K562 (cell line): ENCODE measurements around the gene ARIH1. TPM values are rescaled to one million over a fixed set of nuclear protein-coding genes. Genes with fewer than 3 reads are reported as not detected.

Source experiments
- ATAC-seq: fragments of 200-7000 bp; cut with Tn5 transposase; 3 replicates; pipeline ENCODE4 v1.9.1; 2020; ENCODE audit warnings: moderate library complexity
- BruUV-seq: library from RNA; stranded (reverse); fragments of 400-500 nt; replicated peaks from 2 replicates; lab custom pipeline; 2021; lab: Mats Ljungman, UMichigan
- CTCF ChIA-PET: fragments of 300-600 bp; formaldehyde crosslinking; extraction: SDS; loops from one replicate; lab custom pipeline; 2021; ENCODE audit warnings: low intra/inter-chr PET ratio; lab: Yijun Ruan, JAX
- POLR2A ChIA-PET: fragments of 300-600, 350-650 bp; sonication (Branson Sonifier 250); formaldehyde crosslinking; extraction: SDS; loops from one replicate; lab custom pipeline; 2021; ENCODE audit warnings: antibody characterized with exemption, inconsistent platforms; lab: Yijun Ruan, JAX
- DNase-seq, 4 experiments: peaks; one replicate each; pipeline versions ENCODE4 v3.0.0 to v3.0.0-alpha.2; 2011 to 2018; ENCODE audit warnings: low spot score in 3 of 4, mixed read lengths in 3 of 4; ENCODE audit errors: extremely low read depth in 1 of 4
- FAIRE-seq: peaks from 2 replicates; lab custom pipeline; 2011; peaks lifted over from hg19 to GRCh38; lab: Jason Lieb, UNC
- H2AFZ ChIP-seq: 2 replicates; pipeline ENCODE4 v1.6.0; 2011; ENCODE audit warnings: low read depth, low read length, control low read depth, inconsistent platforms
- H3K27ac ChIP-seq: fragments of 200-600 bp; 3 replicates; pipeline ENCODE4 v1.8.0; 2011; ENCODE audit warnings: low read depth, mild to moderate bottlenecking, control low read depth, inconsistent platforms, low read length, moderate library complexity, mixed read lengths; ENCODE audit errors: extremely low read depth
- H3K27me3 ChIP-seq, 2 experiments: fragments of 300-600 bp in 1 of 2; 2 replicates in 1 of 2; 3 replicates in 1 of 2; pipeline versions ENCODE4 v1.6.0 to v1.8.0; 2011; ENCODE audit warnings: inconsistent platforms in 2 of 2, low read length in 2 of 2, mild to moderate bottlenecking in 1 of 2, mixed read lengths in 1 of 2, moderate library complexity in 1 of 2; ENCODE audit not compliant: control insufficient read depth in 2 of 2, insufficient read depth in 2 of 2
- H3K36me3 ChIP-seq: fragments of 300-600 bp; 3 replicates; pipeline ENCODE4 v1.8.0; 2011; ENCODE audit warnings: mild to moderate bottlenecking, low read length, inconsistent platforms; ENCODE audit not compliant: control insufficient read depth, insufficient read depth
- H3K4me1 ChIP-seq, 2 experiments: fragments of 200-600 bp in 1 of 2; replicated peaks in 1 of 2; 2 replicates in 1 of 2; 3 replicates in 1 of 2; pipeline versions ENCODE4 v1.5.1 to v1.8.0; 2011; ENCODE audit warnings: inconsistent platforms in 2 of 2, low read length in 2 of 2, mild to moderate bottlenecking in 1 of 2, mixed read lengths in 1 of 2, moderate library complexity in 1 of 2; ENCODE audit not compliant: control insufficient read depth in 2 of 2, insufficient read depth in 2 of 2
- H3K4me2 ChIP-seq: 2 replicates; pipeline ENCODE4 v1.6.1; 2011; ENCODE audit warnings: low read length, control low read depth, inconsistent platforms, mixed read lengths; ENCODE audit not compliant: insufficient read depth
- H3K4me3 ChIP-seq: fragments of 200-600 bp; sonication (generic), shearing (Covaris generic); 2 replicates; pipeline ENCODE4 v1.5.1; 2016; ENCODE audit warnings: control low read depth, inconsistent platforms
- H3K79me2 ChIP-seq: fragments of 200-600 bp; 3 replicates; pipeline ENCODE4 v1.8.0; 2011; ENCODE audit warnings: low read length, inconsistent platforms; ENCODE audit not compliant: control insufficient read depth, insufficient read depth
- H3K9ac ChIP-seq, 2 experiments: 2 replicates each; pipeline versions ENCODE4 v1.6.0 to v1.6.1; 2011; ENCODE audit warnings: low read depth in 2 of 2, low read length in 2 of 2, control low read depth in 1 of 2, inconsistent platforms in 1 of 2, mild to moderate bottlenecking in 1 of 2, mixed read lengths in 1 of 2; ENCODE audit not compliant: insufficient read depth in 1 of 2
- H3K9me1 ChIP-seq: one replicate; pipeline ENCODE4 v1.6.0; 2011; ENCODE audit warnings: inconsistent platforms, mild to moderate bottlenecking, low read length, moderate library complexity; ENCODE audit not compliant: control insufficient read depth, insufficient read depth
- H3K9me3 ChIP-seq: replicated peaks from 2 replicates; pipeline ENCODE4 v1.5.1; 2011; ENCODE audit warnings: low read depth, low read length, inconsistent platforms; ENCODE audit not compliant: control insufficient read depth, insufficient read depth
- H4K20me1 ChIP-seq: replicated peaks from 2 replicates; pipeline ENCODE4 v1.6.1; 2011; ENCODE audit warnings: low read length, inconsistent platforms, mixed read lengths; ENCODE audit not compliant: control insufficient read depth, insufficient read depth
- CBFA2T2 ChIP-seq: fragments of 450-650 bp; conservative IDR thresholded peaks from 2 replicates; pipeline ENCODE4 v1.6.1; 2017; ENCODE audit warnings: mild to moderate bottlenecking
- PHF21A ChIP-seq: fragments of 450-650 bp; IDR thresholded peaks from 2 replicates; pipeline ENCODE4 v1.6.1; 2017; ENCODE audit warnings: low read depth, borderline replicate concordance
- RBBP5 ChIP-seq: fragments of 200-600 bp; sonication (generic); IDR thresholded peaks from 2 replicates; pipeline ENCODE4 v1.6.1; 2012; ENCODE audit warnings: borderline replicate concordance, mild to moderate bottlenecking, low read length, control low read depth, inconsistent platforms; ENCODE audit not compliant: insufficient read depth, poor library complexity, severe bottlenecking
- SFPQ ChIP-seq: fragments of 200-400 bp; formaldehyde crosslinking; IDR thresholded peaks from 2 replicates; pipeline ENCODE4 v1.6.1; 2017; ENCODE audit warnings: mild to moderate bottlenecking, low read depth, low read length, moderate library complexity
- ZBTB49 ChIP-seq: sonication (generic); formaldehyde crosslinking; IDR thresholded peaks from 2 replicates; pipeline ENCODE4 v1.8.0; 2022; ENCODE audit warnings: missing genetic modification reagents, mild to moderate bottlenecking, borderline replicate concordance
- ZFP91 ChIP-seq: sonication (generic); formaldehyde crosslinking; IDR thresholded peaks from 2 replicates; pipeline ENCODE4 v1.8.0; 2022; ENCODE audit warnings: mild to moderate bottlenecking, missing genetic modification reagents
- ZNF143 ChIP-seq: sonication (generic); formaldehyde crosslinking; IDR thresholded peaks from 2 replicates; pipeline ENCODE4 v1.9.0; 2022; ENCODE audit warnings: mild to moderate bottlenecking, missing genetic modification reagents
- ZNF347 ChIP-seq: fragments of 450-650 bp; formaldehyde crosslinking; IDR thresholded peaks from 2 replicates; pipeline ENCODE4 v1.4.0; 2020; ENCODE audit warnings: low read depth, mild to moderate bottlenecking, moderate library complexity
- ZNF395 ChIP-seq: fragments of 200-800 bp; sonication (Bioruptor generic); IDR thresholded peaks from 2 replicates; pipeline ENCODE4 v1.6.1; 2017; ENCODE audit warnings: missing genetic modification characterization, missing compliant biosample characterization
- ZNF76 ChIP-seq: fragments of 250-450 bp; sonication (Bioruptor Pico); IDR thresholded peaks from 2 replicates; pipeline ENCODE4 v1.4.0; 2020; ENCODE audit warnings: mild to moderate bottlenecking, moderate library complexity, borderline replicate concordance
- in situ Hi-C: fragments of 300-500 bp; cut with MboI; formaldehyde crosslinking; loops from 4 replicates; pipeline ENCODE4 v1.15.0; 2018; ENCODE audit warnings: inconsistent platforms, mixed read lengths
- intact Hi-C: fragments of 100-400 bp; cut with micrococcal nuclease; formaldehyde crosslinking; loops from 2 replicates; pipeline ENCODE4 v1.14.2; 2022
- polyA plus RNA-seq, 8 experiments: library from polyadenylated mRNA; depleted of rRNA in 4 of 8; stranded (reverse) in 5 of 8; unstranded in 3 of 8; fragments of >200 nt; fragmentation: Nextera tagmentation in 2 of 8; fragmentation: Illumina TruSeq in 1 of 8; extraction: Ambion mirVana in 2 of 8; extraction: Trizol in 1 of 8; gene quantifications; 2 replicates each; pipeline versions ENCODE4 v1.2.1 to v1.2.3, GENCODE V29; 2011 to 2014; ENCODE audit warnings: inconsistent platforms in 1 of 8, missing spikeins in 1 of 8
- total RNA-seq, 7 experiments: library from RNA; depleted of rRNA in 6 of 7; stranded (reverse); fragments of >200 nt in 6 of 7; fragmentation: Illumina TruSeq in 2 of 7; extraction: Trizol in 2 of 7; gene quantifications; 2 replicates each; pipeline versions ENCODE4 v1.2.1 to v1.2.3, GENCODE V29; 2011 to 2021; ENCODE audit warnings: low replicate concordance in 1 of 7

ARIH1 gene
- total and polyA plus RNA-seq, 9 of the 15 experiments (the other 6 are each of a cell fraction or from before 2014, with no cell fraction given), result 17.7 to 125 (median 31.4) TPM

GRCh38 chr15:72473614-72474465 lies at the start of gene ARIH1 (continued):
- no peak for TF ChIP-seq ZNF395
- no peak for TF ChIP-seq CBFA2T2

- ChIA-PET CTCF (no interaction called here), POLR2A (no interaction called here)
- H3K9me3 ChIP-seq, result no peaks in the 10 kb centered on the region; the same call in none of the 2 replicates
- DNase-seq, result no peak
- intact Hi-C loops, result no loop called here
- H3K4me2 ChIP-seq, result no peak overlapping the region
- H3K4me1 ChIP-seq, result no peaks in the 10 kb centered on the region
- H3K79me2 ChIP-seq, result no peaks in the 10 kb centered on the region
- H3K27ac ChIP-seq, result no peak overlapping the region
- no peak overlapping the region for H3K9ac ChIP-seq
- no peaks in the 10 kb centered on the region for H3K36me3 ChIP-seq
- H3K9me1 ChIP-seq, result no peaks in the 10 kb centered on the region
- in situ Hi-C loops, result no loop called here
- no peak overlapping the region for H3K4me3 ChIP-seq
- no peaks in the 10 kb centered on the region for H3K27me3 ChIP-seq
- no peak for FAIRE-seq
- no peak for ATAC-seq
- no peak overlapping the region for H2AFZ ChIP-seq
- no TSS peak for BruUV-seq
- no peaks in the 10 kb centered on the region for H4K20me1 ChIP-seq
- TF ChIP-seq ZBTB49 (CRISPR knock-in tag), result no peak
- no peak for TF ChIP-seq RBBP5
- no peak for TF ChIP-seq ZNF143 (CRISPR knock-in tag)
- TF ChIP-seq PHF21A, result no peak
- TF ChIP-seq ZNF347 (CRISPR knock-in tag), result no peak
- TF ChIP-seq ZFP91 (CRISPR knock-in tag), result no peak
- TF ChIP-seq ZNF76 (CRISPR knock-in tag), result no peak
- TF ChIP-seq SFPQ, result no peak
These were observed 47.4 kb upstream of the ARIH1 start for GRCh38 chr15:72426753-72427152.
